ENCODE data around the gene CHN2. TPM values are rescaled to one million over a fixed set of nuclear protein-coding genes. Genes with fewer than 3 reads are reported as not detected.

CHN2 gene
- polyA plus RNA-seq, 1 of the 3 experiments (the other 2 are of a cell fraction): 0.02 TPM

DNA sequence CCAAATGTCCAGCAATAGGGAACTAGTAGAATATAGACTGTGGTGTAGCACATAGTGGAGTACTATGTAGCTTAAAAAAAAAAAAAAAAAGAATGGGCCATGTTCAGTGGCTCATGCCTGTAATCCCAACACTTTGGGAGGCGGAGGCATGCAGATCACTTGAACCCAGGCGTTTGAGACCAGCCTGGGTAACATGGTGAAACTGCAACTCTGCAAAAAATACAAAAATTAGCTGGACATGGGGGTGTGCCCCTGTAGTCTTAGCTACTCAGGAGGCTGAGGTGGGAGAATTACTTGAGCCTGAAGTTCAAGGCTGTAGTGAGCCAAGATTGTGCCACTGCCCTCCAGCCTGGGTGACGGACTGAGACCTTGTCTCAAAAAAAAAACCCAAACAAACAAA, 64.4 kb downstream of the CHN2 start:
- no peaks in the 10 kb centered on the region for H3F3A ChIP-seq (replicated peaks; ENCODE audit: insufficient read depth)
- 51% methylated on average over 3 of the region's 3 CpGs for WGBS (ENCODE audit: low lambda C conversion rate)
- TF ChIP-seq JUND (IDR thresholded peaks at IDR 0.05): no peak
- TF ChIP-seq RFX5 (IDR thresholded peaks at IDR 0.05; ENCODE audit: low read length): no peak
- TF ChIP-seq GATA2 (CRISPR knock-in tag; IDR thresholded peaks at IDR 0.05): no peak
- no peak for TF ChIP-seq NRF1 (IDR thresholded peaks at IDR 0.05; ENCODE audit: low read depth, low read length)
- TF ChIP-seq RXRA (IDR thresholded peaks at IDR 0.05; ENCODE audit: borderline replicate concordance, low read depth): no peak
- TF ChIP-seq TAF1 (IDR thresholded peaks at IDR 0.05; ENCODE audit: borderline replicate concordance, low read depth, low read length): no peak
- TF ChIP-seq NFIC (IDR thresholded peaks at IDR 0.05; ENCODE audit: borderline replicate concordance): no peak
- TF ChIP-seq, protein P1, sequence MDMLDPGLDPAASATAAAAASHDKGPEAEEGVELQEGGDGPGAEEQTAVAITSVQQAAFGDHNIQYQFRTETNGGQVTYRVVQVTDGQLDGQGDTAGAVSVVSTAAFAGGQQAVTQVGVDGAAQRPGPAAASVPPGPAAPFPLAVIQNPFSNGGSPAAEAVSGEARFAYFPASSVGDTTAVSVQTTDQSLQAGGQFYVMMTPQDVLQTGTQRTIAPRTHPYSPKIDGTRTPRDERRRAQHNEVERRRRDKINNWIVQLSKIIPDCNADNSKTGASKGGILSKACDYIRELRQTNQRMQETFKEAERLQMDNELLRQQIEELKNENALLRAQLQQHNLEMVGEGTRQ (IDR thresholded peaks at IDR 0.05; ENCODE audit: borderline replicate concordance, low read depth, low read length): no peak
- no peak for TF ChIP-seq POLR2AphosphoS5 (IDR thresholded peaks at IDR 0.05; ENCODE audit: low read depth, low read length)
- no peak for TF ChIP-seq CHD2 (IDR thresholded peaks at IDR 0.05; ENCODE audit: low read length, partially characterized antibody)
- TF ChIP-seq FOSL2 (IDR thresholded peaks at IDR 0.05; ENCODE audit: borderline replicate concordance, low read depth): no peak
- TF ChIP-seq TEAD4 (IDR thresholded peaks at IDR 0.05; ENCODE audit: borderline replicate concordance, insufficient read depth): no peak
- TF ChIP-seq RCOR1 (IDR thresholded peaks at IDR 0.05; ENCODE audit: low read length): no peak
- TF ChIP-seq, protein P2, sequence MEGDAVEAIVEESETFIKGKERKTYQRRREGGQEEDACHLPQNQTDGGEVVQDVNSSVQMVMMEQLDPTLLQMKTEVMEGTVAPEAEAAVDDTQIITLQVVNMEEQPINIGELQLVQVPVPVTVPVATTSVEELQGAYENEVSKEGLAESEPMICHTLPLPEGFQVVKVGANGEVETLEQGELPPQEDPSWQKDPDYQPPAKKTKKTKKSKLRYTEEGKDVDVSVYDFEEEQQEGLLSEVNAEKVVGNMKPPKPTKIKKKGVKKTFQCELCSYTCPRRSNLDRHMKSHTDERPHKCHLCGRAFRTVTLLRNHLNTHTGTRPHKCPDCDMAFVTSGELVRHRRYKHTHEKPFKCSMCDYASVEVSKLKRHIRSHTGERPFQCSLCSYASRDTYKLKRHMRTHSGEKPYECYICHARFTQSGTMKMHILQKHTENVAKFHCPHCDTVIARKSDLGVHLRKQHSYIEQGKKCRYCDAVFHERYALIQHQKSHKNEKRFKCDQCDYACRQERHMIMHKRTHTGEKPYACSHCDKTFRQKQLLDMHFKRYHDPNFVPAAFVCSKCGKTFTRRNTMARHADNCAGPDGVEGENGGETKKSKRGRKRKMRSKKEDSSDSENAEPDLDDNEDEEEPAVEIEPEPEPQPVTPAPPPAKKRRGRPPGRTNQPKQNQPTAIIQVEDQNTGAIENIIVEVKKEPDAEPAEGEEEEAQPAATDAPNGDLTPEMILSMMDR (IDR thresholded peaks at IDR 0.05): no peak
- TF ChIP-seq MXI1 (IDR thresholded peaks at IDR 0.05; ENCODE audit: low read depth, low read length): no peak
- TF ChIP-seq TCF12 (IDR thresholded peaks at IDR 0.05): no peak
- TF ChIP-seq EZH2phosphoT487 (IDR thresholded peaks at IDR 0.05; ENCODE audit: borderline replicate concordance, low read depth): no peak
- TF ChIP-seq MEF2A (IDR thresholded peaks at IDR 0.05; ENCODE audit: borderline replicate concordance, low read depth): no peak
- no peak for TF ChIP-seq FOXM1 (IDR thresholded peaks at IDR 0.05; ENCODE audit: low read depth)
- H3K4me3 ChIP-seq (ENCODE audit: low read depth in 2 of 2, low read length in 1 of 2): no peak overlapping the region
- no peaks in the 10 kb centered on the region for H3K9me3 ChIP-seq
- no peak overlapping the region for H3K4me2 ChIP-seq
- H3K79me2 ChIP-seq (ENCODE audit: insufficient read depth): no peaks in the 10 kb centered on the region
- no peak overlapping the region for H3K9ac ChIP-seq
- no peaks in the 10 kb centered on the region for H3K36me3 ChIP-seq (replicated peaks in 1 of 2; ENCODE audit: control insufficient read depth in 1 of 2, insufficient read depth in 2 of 2, low read length in 1 of 2)
- POLR2A ChIA-PET: no interaction called here
- no peaks in the 10 kb centered on the region for H3K27me3 ChIP-seq (ENCODE audit: insufficient read depth)
- DNase-seq: no peak
- H2AFZ ChIP-seq (ENCODE audit: low read depth): no peak overlapping the region
- CTCF ChIA-PET: interaction anchor here (1.4 kb wide), 1 partner anchor 10 kb away, joined by 6 read pairs; no protein-coding TSS in a partner anchor
- H4K20me1 ChIP-seq (ENCODE audit: insufficient read depth): no peaks in the 10 kb centered on the region
- no peaks in the 10 kb centered on the region for H3K9me2 ChIP-seq
- peaks cover 0 to 4% of the 10 kb centered on the region in 2 experiments; a peak in 1 of 4 replicates for H3K4me1 ChIP-seq (ENCODE audit: control insufficient read depth in 1 of 2, insufficient read depth in 2 of 2, low read depth in 1 of 2, low read length in 1 of 2)
- no peak overlapping the region for H3K27ac ChIP-seq (ENCODE audit: low read depth in 2 of 2, low read length in 1 of 2)
